ENCODE measurements around the gene DAPK3.

GRCh38 chr19:4018140-4018613 is 47.3 kb upstream of the DAPK3 start:
- TF ChIP-seq, protein P1, sequence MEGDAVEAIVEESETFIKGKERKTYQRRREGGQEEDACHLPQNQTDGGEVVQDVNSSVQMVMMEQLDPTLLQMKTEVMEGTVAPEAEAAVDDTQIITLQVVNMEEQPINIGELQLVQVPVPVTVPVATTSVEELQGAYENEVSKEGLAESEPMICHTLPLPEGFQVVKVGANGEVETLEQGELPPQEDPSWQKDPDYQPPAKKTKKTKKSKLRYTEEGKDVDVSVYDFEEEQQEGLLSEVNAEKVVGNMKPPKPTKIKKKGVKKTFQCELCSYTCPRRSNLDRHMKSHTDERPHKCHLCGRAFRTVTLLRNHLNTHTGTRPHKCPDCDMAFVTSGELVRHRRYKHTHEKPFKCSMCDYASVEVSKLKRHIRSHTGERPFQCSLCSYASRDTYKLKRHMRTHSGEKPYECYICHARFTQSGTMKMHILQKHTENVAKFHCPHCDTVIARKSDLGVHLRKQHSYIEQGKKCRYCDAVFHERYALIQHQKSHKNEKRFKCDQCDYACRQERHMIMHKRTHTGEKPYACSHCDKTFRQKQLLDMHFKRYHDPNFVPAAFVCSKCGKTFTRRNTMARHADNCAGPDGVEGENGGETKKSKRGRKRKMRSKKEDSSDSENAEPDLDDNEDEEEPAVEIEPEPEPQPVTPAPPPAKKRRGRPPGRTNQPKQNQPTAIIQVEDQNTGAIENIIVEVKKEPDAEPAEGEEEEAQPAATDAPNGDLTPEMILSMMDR (IDR thresholded peaks at IDR 0.05): no peak
- TF ChIP-seq ZFX (IDR thresholded peaks at IDR 0.05; ENCODE audit: borderline replicate concordance): no peak
